Astrocyte of the cerebellum (primary cell): ENCODE data around the gene SYMPK.

ENCODE experiments used
- DNase-seq: peaks from one replicate; pipeline ENCODE4 v3.0.0-alpha.2; 2011; ENCODE audit warnings: low read depth
- H3K4me3 ChIP-seq: 2 replicates; pipeline ENCODE4 v1.5.1; 2011; ENCODE audit warnings: mild to moderate bottlenecking, low read depth, low read length, moderate library complexity
- in situ Hi-C: cut with HindIII; loops from 2 replicates; pipeline ENCODE4 v1.10.0; 2017; ENCODE audit warnings: low sequenced_read_pairs
- TF ChIP-seq, protein P1 (sequence below): IDR thresholded peaks from 2 replicates; pipeline ENCODE4 v1.5.1; 2012; ENCODE audit warnings: low read length, low read depth, moderate library complexity, mild to moderate bottlenecking; ENCODE audit errors: missing control alignments

Gene SYMPK

DNA sequence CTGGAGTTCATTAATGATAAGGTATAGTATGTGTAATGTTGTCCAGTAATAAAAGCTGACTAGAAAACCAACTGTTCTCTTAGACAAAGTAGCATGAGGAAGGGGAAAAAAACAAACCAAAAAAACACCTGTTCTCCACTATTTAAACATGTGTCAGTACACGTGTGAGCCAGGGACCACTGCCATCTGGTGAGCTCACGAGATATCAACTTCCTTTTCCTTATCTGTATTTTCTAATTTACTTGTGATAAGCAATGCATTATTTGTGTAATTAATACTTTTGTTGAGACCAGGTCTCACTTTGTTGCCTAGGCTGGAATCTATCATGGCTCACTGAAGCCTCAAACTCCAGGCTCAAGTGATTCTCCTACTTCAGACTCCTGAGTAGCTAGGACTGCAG, 89.6 kb downstream of the SYMPK start:
- in situ Hi-C loops = no loop called here
- TF ChIP-seq, protein P1, sequence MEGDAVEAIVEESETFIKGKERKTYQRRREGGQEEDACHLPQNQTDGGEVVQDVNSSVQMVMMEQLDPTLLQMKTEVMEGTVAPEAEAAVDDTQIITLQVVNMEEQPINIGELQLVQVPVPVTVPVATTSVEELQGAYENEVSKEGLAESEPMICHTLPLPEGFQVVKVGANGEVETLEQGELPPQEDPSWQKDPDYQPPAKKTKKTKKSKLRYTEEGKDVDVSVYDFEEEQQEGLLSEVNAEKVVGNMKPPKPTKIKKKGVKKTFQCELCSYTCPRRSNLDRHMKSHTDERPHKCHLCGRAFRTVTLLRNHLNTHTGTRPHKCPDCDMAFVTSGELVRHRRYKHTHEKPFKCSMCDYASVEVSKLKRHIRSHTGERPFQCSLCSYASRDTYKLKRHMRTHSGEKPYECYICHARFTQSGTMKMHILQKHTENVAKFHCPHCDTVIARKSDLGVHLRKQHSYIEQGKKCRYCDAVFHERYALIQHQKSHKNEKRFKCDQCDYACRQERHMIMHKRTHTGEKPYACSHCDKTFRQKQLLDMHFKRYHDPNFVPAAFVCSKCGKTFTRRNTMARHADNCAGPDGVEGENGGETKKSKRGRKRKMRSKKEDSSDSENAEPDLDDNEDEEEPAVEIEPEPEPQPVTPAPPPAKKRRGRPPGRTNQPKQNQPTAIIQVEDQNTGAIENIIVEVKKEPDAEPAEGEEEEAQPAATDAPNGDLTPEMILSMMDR = no peak
- H3K4me3 ChIP-seq = no peak overlapping the region
- DNase-seq = no peak

DNA sequence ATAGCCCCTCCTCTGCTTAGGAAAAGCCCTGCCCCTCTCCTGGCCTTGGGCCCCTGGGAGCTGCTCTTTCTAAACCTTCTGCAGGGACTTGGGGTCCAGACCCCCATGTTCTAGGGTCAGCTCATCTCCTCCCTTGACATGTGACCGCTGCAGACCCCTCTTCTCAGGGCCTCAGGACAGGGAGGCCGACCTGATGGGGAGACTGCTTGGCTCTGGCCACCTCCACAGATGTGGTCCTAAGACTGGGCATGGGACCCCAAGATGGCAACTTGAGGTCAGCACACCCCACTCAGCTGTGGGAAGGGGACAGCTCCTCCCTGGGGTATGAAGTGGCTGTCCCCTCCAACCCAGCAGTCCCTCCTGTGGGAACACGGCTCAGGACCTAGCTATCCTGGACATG, 90.0 kb downstream of the SYMPK start:
- in situ Hi-C loops = no loop called here
- no peak for DNase-seq
- no peak overlapping the region for H3K4me3 ChIP-seq
- TF ChIP-seq, protein P1 = no peak

DNA sequence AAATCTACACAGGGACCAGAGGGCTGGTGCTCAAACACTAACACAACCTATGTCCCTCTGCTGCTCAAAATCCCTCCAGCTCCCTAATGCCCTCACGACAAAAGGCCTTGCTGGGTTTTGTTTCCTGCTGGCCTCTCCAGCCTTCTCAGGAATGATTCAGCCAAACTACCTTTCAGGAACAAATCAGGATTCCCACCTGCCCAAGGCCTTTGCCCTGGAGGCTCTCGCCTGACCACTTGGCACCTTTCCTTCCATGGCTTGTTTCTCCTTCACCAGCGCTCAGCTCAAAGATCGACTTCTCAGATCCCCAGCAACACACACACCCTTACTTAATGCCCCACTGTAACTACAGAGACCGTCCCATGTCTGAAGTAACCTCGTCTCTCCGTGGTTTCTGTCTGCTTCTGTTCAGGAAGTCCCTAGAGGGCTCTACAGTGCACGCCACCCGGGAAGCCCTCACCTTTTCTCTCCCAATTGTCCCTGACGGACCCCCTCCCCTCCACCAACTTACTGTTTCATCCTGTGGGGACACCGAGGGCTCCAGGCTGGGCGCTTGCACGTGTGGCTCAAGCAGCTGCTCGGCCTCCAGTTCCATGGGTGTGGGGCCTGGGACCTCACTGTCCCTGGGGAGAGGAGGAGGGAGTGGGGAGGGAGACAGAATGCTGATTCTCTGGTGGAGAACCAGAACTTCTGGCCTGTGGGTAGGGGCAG, 90.7 kb downstream of the SYMPK start:
- in situ Hi-C loops = no loop called here
- H3K4me3 ChIP-seq = no peak overlapping the region
- TF ChIP-seq, protein P1 = no peak
- no peak for DNase-seq

DNA sequence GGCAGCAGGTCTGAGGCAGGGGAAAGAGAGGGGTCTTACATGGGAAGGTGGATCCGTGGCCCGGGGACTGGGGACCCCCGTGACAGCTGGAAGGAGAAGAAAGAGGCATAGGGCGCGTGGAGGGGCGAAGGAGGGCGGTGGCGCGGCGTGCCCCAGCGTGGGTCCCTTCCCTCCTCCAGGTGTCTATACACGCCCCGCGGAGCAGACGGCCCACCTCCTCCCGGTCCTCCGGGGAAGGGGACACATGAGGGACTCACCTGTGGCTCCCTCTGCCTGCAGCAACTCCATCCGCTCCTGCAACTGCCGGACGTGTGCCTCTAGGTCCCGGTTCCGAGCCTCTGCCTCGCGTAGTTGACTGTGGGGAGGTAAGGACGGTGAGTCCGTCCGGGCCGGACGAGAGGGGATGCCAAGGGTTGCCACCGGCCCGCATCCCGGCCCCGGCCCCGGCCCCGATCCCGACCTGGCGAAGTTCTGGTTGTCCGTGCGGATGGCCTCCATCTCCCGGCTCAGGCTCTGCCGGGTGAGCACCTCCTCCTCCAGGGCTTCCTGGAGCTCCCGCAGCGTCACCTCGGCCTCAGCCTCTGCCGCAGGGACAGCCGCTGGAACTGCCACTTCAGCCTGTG, 91.5 kb downstream of the SYMPK start:
- no peak for DNase-seq
- in situ Hi-C loops = no loop called here
- TF ChIP-seq, protein P1 = no peak
- H3K4me3 ChIP-seq = no peak overlapping the region

DNA sequence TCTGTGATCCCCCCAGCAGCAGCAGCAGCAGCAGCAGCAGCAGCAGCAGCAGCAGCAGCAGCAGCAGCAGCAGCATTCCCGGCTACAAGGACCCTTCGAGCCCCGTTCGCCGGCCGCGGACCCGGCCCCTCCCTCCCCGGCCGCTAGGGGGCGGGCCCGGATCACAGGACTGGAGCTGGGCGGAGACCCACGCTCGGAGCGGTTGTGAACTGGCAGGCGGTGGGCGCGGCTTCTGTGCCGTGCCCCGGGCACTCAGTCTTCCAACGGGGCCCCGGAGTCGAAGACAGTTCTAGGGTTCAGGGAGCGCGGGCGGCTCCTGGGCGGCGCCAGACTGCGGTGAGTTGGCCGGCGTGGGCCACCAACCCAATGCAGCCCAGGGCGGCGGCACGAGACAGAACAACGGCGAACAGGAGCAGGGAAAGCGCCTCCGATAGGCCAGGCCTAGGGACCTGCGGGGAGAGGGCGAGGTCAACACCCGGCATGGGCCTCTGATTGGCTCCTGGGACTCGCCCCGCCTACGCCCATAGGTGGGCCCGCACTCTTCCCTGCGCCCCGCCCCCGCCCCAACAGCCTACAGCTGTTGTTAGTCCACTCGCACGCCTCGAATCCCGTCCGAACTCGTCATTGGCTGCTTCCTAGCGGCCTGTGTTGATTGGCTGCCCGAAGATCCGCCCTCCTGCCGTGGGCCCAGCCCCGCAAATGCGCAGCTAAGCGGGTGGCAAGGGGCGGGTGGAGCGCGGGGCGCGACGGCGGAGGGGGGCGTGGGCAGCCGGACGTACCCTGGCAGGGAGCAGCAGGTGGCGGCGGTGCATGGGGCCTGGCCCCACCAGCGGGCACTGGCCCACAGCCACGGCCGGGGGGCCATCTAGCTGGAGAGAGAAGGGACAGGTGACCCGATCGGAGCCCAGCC, 92.5 kb downstream of the SYMPK start:
- TF ChIP-seq, protein P1 = peak; percentile 83
- in situ Hi-C loops = no loop called here
- DNase-seq = peak; percentile 93
- peak overlapping the region; percentile 77 for H3K4me3 ChIP-seq

DNA sequence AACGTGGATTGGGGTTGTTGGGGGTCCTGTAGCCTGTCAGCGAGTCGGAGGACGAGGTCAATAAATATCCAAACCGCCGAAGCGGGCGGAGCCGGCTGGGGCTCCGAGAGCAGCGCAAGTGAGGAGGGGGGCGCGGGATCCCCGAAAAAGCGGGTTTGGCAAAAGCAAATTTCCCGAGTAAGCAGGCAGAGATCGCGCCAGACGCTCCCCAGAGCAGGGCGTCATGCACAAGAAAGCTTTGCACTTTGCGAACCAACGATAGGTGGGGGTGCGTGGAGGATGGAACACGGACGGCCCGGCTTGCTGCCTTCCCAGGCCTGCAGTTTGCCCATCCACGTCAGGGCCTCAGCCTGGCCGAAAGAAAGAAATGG, 93.1 kb downstream of the SYMPK start:
- DNase-seq = no peak
- in situ Hi-C loops = no loop called here
- TF ChIP-seq, protein P1 = no peak
- peak overlapping the region; percentile 77 for H3K4me3 ChIP-seq
